C4-2B (cell line): ENCODE data around the gene SORCS2.

Experiments
- H3K27ac ChIP-seq: fragments of 450-650 bp; 2 replicates; pipeline ENCODE4 v1.5.1; 2017
- CTCF ChIP-seq: fragments of 450-650 bp; conservative IDR thresholded peaks from 2 replicates; pipeline ENCODE4 v1.5.1; 2017; ENCODE audit warnings: mild to moderate bottlenecking
- ZFX ChIP-seq: fragments of 450-650 bp; IDR thresholded peaks from 2 replicates; pipeline ENCODE4 v1.6.1; 2017

Gene SORCS2

GRCh38 chr4:7564242-7564641, 371.9 kb downstream of the SORCS2 start:
- no peak overlapping the region for H3K27ac ChIP-seq
- no peak for TF ChIP-seq ZFX
- no peak for TF ChIP-seq CTCF

GRCh38 chr4:7565483-7565882, 373.1 kb downstream of the SORCS2 start:
- no peak for TF ChIP-seq ZFX
- no peak overlapping the region for H3K27ac ChIP-seq

- no peak for TF ChIP-seq CTCF
- no peak for TF ChIP-seq ZFX
- no peak overlapping the region for H3K27ac ChIP-seq
These were observed 377.8 kb downstream of the SORCS2 start for GRCh38 chr4:7569810-7570783.

- no peak overlapping the region for H3K27ac ChIP-seq
- TF ChIP-seq ZFX (no peak), CTCF (no peak)
These were observed 378.7 kb downstream of the SORCS2 start for GRCh38 chr4:7571001-7571400.

- TF ChIP-seq CTCF (no peak), ZFX (no peak)
- no peak overlapping the region for H3K27ac ChIP-seq
These were observed 379.4 kb downstream of the SORCS2 start for GRCh38 chr4:7571701-7572100.

- TF ChIP-seq ZFX (no peak), CTCF (no peak)
- no peak overlapping the region for H3K27ac ChIP-seq
These were observed 380.6 kb downstream of the SORCS2 start for GRCh38 chr4:7572894-7573293.

GRCh38 chr4:7573576-7574091, 381.3 kb downstream of the SORCS2 start:
- TF ChIP-seq CTCF (no peak), ZFX (no peak)
- H3K27ac ChIP-seq: no peak overlapping the region
